ENCODE measurements around the gene CHST14.
"Not testable (repeated sequence)": the region's sequence is repeated elsewhere in the genome, so short reads cannot be mapped to it uniquely, and the experiment has no call there.

The CHST14 gene

DNA sequence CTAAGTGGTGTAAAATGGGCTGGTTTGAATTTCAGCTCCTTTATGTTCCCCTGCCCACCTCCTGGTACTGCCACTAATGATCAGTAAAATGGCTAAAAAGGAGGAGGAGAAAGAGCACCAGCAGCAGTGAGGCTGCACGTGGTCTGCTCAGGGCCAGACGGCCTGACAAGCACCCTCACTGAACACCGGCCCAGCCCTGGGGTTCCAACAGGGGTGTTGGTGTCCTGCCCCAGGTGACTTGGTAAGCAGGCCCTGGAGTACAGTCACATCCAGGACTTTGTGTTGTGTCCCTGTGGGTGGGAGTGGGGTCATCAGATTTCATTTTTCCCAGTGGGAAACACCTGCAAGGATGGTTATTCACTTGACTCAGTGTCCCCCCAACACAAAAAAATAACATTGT lies 24.6 kb upstream of the CHST14 start:
- H3K4me1 Mint-ChIP-seq: peaks cover 54% of the 10 kb centered on the region
- CTCF ChIA-PET: no interaction called here

DNA sequence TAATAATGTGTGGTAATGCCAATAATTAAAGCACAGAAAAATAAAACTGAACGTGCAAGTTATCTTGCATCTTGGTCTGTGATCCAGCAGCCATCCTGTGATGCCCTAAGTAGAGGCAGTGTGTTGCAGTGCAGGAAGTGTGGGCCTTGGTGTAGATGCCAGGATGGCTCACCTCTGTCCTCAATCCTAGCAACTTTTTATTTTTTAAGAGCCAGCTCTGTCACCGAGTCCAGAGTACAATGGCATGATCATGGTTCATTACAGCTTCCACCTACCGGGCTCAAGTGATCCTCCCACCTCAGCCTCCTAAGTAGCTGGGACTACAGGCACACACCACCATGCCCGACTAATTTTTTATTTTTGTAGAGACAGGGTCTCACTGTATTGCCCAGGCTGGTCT lies 22.4 kb upstream of the CHST14 start:
- H3K9me3 Mint-ChIP-seq: no peaks in the 10 kb centered on the region
- H3K36me3 Mint-ChIP-seq: peaks cover 13% of the 10 kb centered on the region
- no peak overlapping the region for H3K27ac Mint-ChIP-seq
- no peak overlapping the region for H3K4me3 Mint-ChIP-seq
- DNase-seq: no peak
- CTCF ChIA-PET: no interaction called here
- H3K4me1 Mint-ChIP-seq: peaks cover 65% of the 10 kb centered on the region
- H3K27me3 Mint-ChIP-seq: peaks cover 5% of the 10 kb centered on the region

More for the DNA sequence above, 24.6 kb upstream of the CHST14 start:
- peaks cover 19% of the 10 kb centered on the region for H3K36me3 Mint-ChIP-seq
- H3K27me3 Mint-ChIP-seq: peaks cover 21% of the 10 kb centered on the region
- H3K9me3 Mint-ChIP-seq: no peaks in the 10 kb centered on the region
- H3K4me3 Mint-ChIP-seq: no peak overlapping the region
- no peak overlapping the region for H3K27ac Mint-ChIP-seq
- no peak for DNase-seq

GRCh38 chr15:40449275-40449674 lies 21.5 kb upstream of the CHST14 start:
- DNase-seq: no peak
- Mint-ChIP-seq H3K27me3 (no peaks in the 10 kb centered on the region), H3K4me1 (peaks cover 65% of the 10 kb centered on the region), H3K9me3 (no peaks in the 10 kb centered on the region), H3K27ac (no peak overlapping the region), H3K36me3 (peaks cover 7% of the 10 kb centered on the region), H3K4me3 (no peak overlapping the region)
- CTCF ChIA-PET: interaction anchor here (0.8 to 2.1 kb wide), 4 partner anchors 9 to 106 kb away, joined by 3 to 6 read pairs (median 3); no protein-coding TSS in a partner anchor

DNA sequence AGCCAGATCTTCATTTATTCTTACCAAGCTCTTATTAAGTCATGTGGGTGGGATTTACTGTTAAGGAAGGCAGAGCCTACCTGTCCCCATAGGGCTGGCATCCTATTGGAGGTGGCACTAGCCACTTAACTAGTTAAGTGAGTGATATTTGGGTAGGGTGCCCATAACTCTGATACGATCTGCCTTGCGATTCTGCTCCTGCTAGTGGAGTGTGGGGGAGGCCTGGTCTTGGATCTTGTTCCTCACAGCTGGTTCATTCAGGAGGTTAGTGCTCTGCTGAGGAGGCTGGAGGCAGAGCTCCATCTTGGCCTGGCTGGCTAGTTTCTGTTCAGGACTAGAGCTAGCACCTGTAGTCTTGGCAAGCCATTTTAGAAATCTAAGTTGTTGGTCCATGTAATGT lies 20.7 kb upstream of the CHST14 start:
- Mint-ChIP-seq H3K4me1 (peaks cover 65% of the 10 kb centered on the region), H3K4me3 (no peak overlapping the region), H3K36me3 (peaks cover 7% of the 10 kb centered on the region), H3K9me3 (no peaks in the 10 kb centered on the region), H3K27ac (no peak overlapping the region), H3K27me3 (no peaks in the 10 kb centered on the region)
- DNase-seq: no peak
- CTCF ChIA-PET: interaction anchor here (1.1 to 2.1 kb wide), 7 partner anchors 10 to 113 kb away, joined by 3 to 6 read pairs (median 4); partner anchors contain the start of genes BAHD1 and CHST14

- CTCF ChIA-PET: interaction anchor here (1.4 to 3.9 kb wide), 4 partner anchors 9 to 56 kb away, joined by 4 to 19 read pairs (median 8); partner anchors contain the start of genes BAHD1 and CHST14
- peaks cover 76% of the 10 kb centered on the region for H3K4me1 Mint-ChIP-seq
- no peaks in the 10 kb centered on the region for H3K27me3 Mint-ChIP-seq
- H3K36me3 Mint-ChIP-seq: peaks cover 7% of the 10 kb centered on the region
- no peaks in the 10 kb centered on the region for H3K9me3 Mint-ChIP-seq
- peak overlapping the region; percentile 90 for H3K27ac Mint-ChIP-seq
- no peak for DNase-seq
- H3K4me3 Mint-ChIP-seq: peak overlapping the region; percentile 19
These were observed 19.1 kb upstream of the CHST14 start for GRCh38 chr15:40451527-40452158.

DNA sequence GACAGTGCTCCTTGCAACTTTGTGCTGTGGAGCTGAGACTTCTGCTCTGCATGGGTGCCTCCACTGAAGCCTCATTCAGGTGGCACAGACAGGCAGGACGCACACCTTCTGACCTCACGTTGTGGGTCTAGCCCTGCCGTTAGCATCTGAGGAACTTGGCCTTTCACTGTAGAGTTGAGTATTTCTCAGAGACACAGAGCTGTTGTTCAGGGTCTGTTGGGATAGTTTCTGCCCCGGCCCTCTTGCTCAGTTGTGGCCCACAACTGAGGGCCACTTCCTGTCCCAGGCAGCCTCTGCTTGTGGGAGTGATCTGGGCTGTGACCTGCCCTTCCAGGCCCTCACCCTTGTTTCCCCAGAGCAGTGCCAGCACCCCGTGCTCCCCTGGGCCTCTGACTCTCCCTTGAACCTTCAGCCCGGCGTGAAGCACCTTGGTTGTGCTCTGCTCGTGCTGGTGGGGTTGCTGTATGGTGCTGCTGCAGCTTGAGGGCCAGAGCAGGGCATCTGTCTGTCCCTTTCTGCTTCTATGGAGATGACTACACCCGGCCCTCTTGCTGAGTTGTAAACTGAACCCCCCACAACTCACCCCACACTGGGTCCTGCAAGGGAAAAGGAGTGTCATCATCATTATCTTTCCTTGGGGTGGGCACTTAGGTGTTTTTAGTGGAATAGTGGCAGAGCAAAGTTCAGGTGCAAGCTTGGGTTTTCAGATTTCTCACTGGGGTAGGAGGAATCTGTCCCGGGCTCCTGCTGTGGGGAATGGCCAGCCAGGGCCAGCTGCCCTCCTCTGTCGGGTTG lies 18.3 kb upstream of the CHST14 start:
- DNase-seq: peak; percentile 45
- peaks cover 7% of the 10 kb centered on the region for H3K36me3 Mint-ChIP-seq
- CTCF ChIA-PET: interaction anchor here (1.5 to 3.9 kb wide), 3 partner anchors 10 to 55 kb away, joined by 3 to 19 read pairs (median 12); partner anchors contain the start of genes BAHD1 and CHST14
- H3K4me3 Mint-ChIP-seq: peak overlapping the region; percentile 62
- H3K4me1 Mint-ChIP-seq: peaks cover 84% of the 10 kb centered on the region
- H3K27me3 Mint-ChIP-seq: no peaks in the 10 kb centered on the region
- peak overlapping the region; percentile 90 for H3K27ac Mint-ChIP-seq
- H3K9me3 Mint-ChIP-seq: no peaks in the 10 kb centered on the region

DNA sequence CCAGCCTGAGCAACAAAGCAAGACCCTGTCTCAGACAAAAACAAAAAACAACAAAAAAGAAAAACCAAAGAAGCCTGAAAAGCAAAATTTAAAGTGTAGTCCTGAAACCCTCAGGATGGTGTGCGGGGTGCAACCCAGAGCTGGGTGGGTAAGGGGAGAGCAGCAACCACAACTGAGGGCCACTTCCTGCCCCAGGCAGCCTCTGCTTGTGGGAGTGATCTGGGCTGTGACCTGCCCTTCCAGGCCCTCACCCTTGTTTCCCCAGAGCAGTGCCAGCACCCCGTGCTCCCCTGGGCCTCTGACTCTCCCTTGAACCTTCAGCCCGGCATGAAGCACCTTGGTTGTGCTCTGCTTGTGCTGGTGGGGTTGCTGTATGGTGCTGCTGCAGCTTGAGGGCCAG lies 16.8 kb upstream of the CHST14 start:
- Mint-ChIP-seq H3K27ac (peak overlapping the region; percentile 90), H3K4me3 (peak overlapping the region; percentile 62), H3K4me1 (peaks cover 81% of the 10 kb centered on the region)
- H3K9me3 Mint-ChIP-seq, H3K36me3 Mint-ChIP-seq, H3K27me3 Mint-ChIP-seq: not testable (repeated sequence)
- DNase-seq: peak; percentile 76
- CTCF ChIA-PET: interaction anchor here (0.7 to 3.9 kb wide), 4 partner anchors 17 to 215 kb away, joined by 3 to 12 read pairs (median 3); partner anchors contain the start of gene CHST14

- CTCF ChIA-PET: interaction anchor here (0.9 to 3.9 kb wide), 2 partner anchors 22 to 52 kb away, joined by 3 to 12 read pairs; no protein-coding TSS in a partner anchor
- Mint-ChIP-seq H3K9me3 (no peaks in the 10 kb centered on the region), H3K27ac (peak overlapping the region; percentile 90), H3K36me3 (peaks cover 4% of the 10 kb centered on the region), H3K27me3 (no peaks in the 10 kb centered on the region), H3K4me1 (peaks cover 75% of the 10 kb centered on the region), H3K4me3 (peak overlapping the region; percentile 62)
- peak; percentile 51 for DNase-seq
These were observed 15.8 kb upstream of the CHST14 start for GRCh38 chr15:40454904-40455391.

- CTCF ChIA-PET: interaction anchor here (1.1 to 1.3 kb wide), 2 partner anchors 14 to 101 kb away, joined by 3 read pairs; no protein-coding TSS in a partner anchor
- no peak for DNase-seq
- no peaks in the 10 kb centered on the region for H3K9me3 Mint-ChIP-seq
- peaks cover 6% of the 10 kb centered on the region for H3K36me3 Mint-ChIP-seq
- H3K4me3 Mint-ChIP-seq: no peak overlapping the region
- H3K4me1 Mint-ChIP-seq: peaks cover 63% of the 10 kb centered on the region
- H3K27me3 Mint-ChIP-seq: no peaks in the 10 kb centered on the region
- H3K27ac Mint-ChIP-seq: peak overlapping the region; percentile 12
These were observed 14.5 kb upstream of the CHST14 start for GRCh38 chr15:40456299-40456712.

- H3K27ac Mint-ChIP-seq: peak overlapping the region; percentile 12
- peaks cover 59% of the 10 kb centered on the region for H3K4me1 Mint-ChIP-seq
- H3K27me3 Mint-ChIP-seq: no peaks in the 10 kb centered on the region
- H3K4me3 Mint-ChIP-seq: no peak overlapping the region
- CTCF ChIA-PET: interaction anchor here (1.1 to 1.3 kb wide), 3 partner anchors 13 to 102 kb away, joined by 3 read pairs; no protein-coding TSS in a partner anchor
- peaks cover 8% of the 10 kb centered on the region for H3K36me3 Mint-ChIP-seq
- H3K9me3 Mint-ChIP-seq: no peaks in the 10 kb centered on the region
- no peak for DNase-seq
These were observed 14.0 kb upstream of the CHST14 start for GRCh38 chr15:40456738-40457137.

GRCh38 chr15:40458495-40459371 lies 12.1 kb upstream of the CHST14 start:
- Mint-ChIP-seq H3K27me3 (no peaks in the 10 kb centered on the region), H3K9me3 (no peaks in the 10 kb centered on the region), H3K4me1 (peaks cover 39% of the 10 kb centered on the region), H3K27ac (no peak overlapping the region), H3K36me3 (peaks cover 16% of the 10 kb centered on the region), H3K4me3 (no peak overlapping the region)
- no peak for DNase-seq
- CTCF ChIA-PET: no interaction called here

GRCh38 chr15:40459391-40460015 lies 11.3 kb upstream of the CHST14 start:
- H3K27me3 Mint-ChIP-seq: no peaks in the 10 kb centered on the region
- no peaks in the 10 kb centered on the region for H3K9me3 Mint-ChIP-seq
- DNase-seq: no peak
- no peak overlapping the region for H3K27ac Mint-ChIP-seq
- CTCF ChIA-PET: no interaction called here
- H3K4me1 Mint-ChIP-seq: peaks cover 33% of the 10 kb centered on the region
- no peak overlapping the region for H3K4me3 Mint-ChIP-seq
- peaks cover 19% of the 10 kb centered on the region for H3K36me3 Mint-ChIP-seq

- CTCF ChIA-PET: no interaction called here
- Mint-ChIP-seq H3K9me3 (no peaks in the 10 kb centered on the region), H3K4me3 (no peak overlapping the region), H3K4me1 (peaks cover 27% of the 10 kb centered on the region), H3K27me3 (no peaks in the 10 kb centered on the region), H3K27ac (no peak overlapping the region), H3K36me3 (peaks cover 24% of the 10 kb centered on the region)
- no peak for DNase-seq
These were observed 10.4 kb upstream of the CHST14 start for GRCh38 chr15:40460404-40460803.

All from activated naive CD4-positive, alpha-beta T cell treated with anti-CD3 and anti-CD28 coated beads, Interleukin-2, amount 10 ng/mL, durations not matched to agents 7 days and 5 days (primary cell).